A549 (cell line): ENCODE results near the gene HOXD10.

ENCODE experiments used
- BHLHE40 ChIP-seq: IDR thresholded peaks from 2 replicates; pipeline ENCODE4 v1.6.1; 2012; ENCODE audit warnings: low read depth, low read length, inconsistent platforms
- HDAC2 ChIP-seq: fragments of 200-600 bp; sonication (generic); IDR thresholded peaks from 2 replicates; pipeline ENCODE4 v1.6.1; 2016
- RCOR1 ChIP-seq: fragments of 150-350 bp; IDR thresholded peaks from 2 replicates; pipeline ENCODE4 v1.6.1; 2014; ENCODE audit warnings: antibody characterized with exemption, low read length, low read depth
- TF ChIP-seq, protein P1 (sequence below): fragments of >200 bp; sonication (Bioruptor Twin); formaldehyde crosslinking; IDR thresholded peaks from 3 replicates; pipeline ENCODE4 v1.5.1; 2016

DNA sequence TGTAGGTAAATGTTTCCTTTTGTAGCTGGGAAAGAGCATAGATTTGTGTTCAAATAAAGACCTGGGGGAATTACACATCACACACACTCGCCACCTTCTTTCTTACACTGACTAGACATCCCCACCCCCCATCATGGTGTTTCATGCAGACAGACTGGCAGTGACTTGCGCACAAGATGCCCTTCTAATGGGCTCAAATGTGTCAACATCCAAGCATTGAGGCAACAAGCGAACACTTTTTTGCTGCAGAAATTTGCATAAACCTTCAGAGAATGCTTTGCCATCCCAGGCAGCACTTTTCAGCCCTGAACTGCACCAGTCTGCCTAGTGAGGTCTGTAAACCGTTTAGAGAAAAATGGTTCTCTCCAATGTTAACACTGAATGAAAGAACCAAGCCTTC, 17.5 kb downstream of the HOXD10 start:
- TF ChIP-seq BHLHE40 (no peak), HDAC2 (no peak), RCOR1 (no peak)
- TF ChIP-seq, protein P1, sequence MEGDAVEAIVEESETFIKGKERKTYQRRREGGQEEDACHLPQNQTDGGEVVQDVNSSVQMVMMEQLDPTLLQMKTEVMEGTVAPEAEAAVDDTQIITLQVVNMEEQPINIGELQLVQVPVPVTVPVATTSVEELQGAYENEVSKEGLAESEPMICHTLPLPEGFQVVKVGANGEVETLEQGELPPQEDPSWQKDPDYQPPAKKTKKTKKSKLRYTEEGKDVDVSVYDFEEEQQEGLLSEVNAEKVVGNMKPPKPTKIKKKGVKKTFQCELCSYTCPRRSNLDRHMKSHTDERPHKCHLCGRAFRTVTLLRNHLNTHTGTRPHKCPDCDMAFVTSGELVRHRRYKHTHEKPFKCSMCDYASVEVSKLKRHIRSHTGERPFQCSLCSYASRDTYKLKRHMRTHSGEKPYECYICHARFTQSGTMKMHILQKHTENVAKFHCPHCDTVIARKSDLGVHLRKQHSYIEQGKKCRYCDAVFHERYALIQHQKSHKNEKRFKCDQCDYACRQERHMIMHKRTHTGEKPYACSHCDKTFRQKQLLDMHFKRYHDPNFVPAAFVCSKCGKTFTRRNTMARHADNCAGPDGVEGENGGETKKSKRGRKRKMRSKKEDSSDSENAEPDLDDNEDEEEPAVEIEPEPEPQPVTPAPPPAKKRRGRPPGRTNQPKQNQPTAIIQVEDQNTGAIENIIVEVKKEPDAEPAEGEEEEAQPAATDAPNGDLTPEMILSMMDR = no peak
